ENCODE results near the gene DRC7.

DNA sequence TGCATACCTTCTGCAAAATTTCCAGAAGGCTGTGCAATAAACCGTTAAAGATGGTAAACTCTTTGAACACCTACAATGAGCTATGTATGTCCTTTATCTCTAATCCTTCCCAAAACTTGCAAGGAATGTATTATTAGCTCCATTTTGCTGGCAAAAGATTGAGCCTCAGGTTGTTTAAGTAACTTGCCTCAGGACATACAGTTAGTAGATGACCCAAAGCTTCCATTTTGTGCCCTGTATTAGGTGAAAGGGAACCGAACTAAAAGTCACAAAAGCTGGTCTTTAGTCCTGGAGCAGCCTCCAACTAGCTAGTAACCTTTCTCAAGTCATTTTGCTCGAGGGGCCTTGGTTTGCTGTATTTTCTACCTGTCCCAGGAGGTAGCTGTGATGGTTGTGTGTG, 22.2 kb upstream of the DRC7 start:
- TF ChIP-seq, protein P1, sequence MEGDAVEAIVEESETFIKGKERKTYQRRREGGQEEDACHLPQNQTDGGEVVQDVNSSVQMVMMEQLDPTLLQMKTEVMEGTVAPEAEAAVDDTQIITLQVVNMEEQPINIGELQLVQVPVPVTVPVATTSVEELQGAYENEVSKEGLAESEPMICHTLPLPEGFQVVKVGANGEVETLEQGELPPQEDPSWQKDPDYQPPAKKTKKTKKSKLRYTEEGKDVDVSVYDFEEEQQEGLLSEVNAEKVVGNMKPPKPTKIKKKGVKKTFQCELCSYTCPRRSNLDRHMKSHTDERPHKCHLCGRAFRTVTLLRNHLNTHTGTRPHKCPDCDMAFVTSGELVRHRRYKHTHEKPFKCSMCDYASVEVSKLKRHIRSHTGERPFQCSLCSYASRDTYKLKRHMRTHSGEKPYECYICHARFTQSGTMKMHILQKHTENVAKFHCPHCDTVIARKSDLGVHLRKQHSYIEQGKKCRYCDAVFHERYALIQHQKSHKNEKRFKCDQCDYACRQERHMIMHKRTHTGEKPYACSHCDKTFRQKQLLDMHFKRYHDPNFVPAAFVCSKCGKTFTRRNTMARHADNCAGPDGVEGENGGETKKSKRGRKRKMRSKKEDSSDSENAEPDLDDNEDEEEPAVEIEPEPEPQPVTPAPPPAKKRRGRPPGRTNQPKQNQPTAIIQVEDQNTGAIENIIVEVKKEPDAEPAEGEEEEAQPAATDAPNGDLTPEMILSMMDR (IDR thresholded peaks at IDR 0.05), result no peak
- TF ChIP-seq POLR2A (IDR thresholded peaks at IDR 0.05) (no peak), EP300 (IDR thresholded peaks at IDR 0.05) (no peak)
